ENCODE results near the gene NELL2.

NELL2 gene

DNA sequence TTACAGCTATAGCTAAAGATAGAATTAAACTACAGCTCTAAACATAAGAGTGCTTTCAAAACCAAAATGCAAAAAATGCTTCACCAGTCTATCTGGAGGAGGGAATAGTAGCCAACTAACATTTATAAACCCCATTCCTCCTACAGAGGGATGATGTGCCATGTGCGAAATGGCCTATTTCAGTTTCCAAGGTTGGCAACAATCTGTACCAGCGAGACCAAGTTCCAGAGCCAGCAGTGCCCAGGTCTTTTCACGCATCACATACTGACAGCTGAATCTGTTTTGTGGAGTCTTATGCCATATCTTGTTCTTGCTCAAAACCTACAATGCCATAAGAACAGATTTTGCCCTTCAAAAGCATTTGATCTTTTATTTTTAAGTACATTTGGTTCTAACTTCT, 24.5 kb downstream of the NELL2 start:
- CTCF ChIA-PET, result interaction anchor here (0.6 kb wide), 1 partner anchor 480 kb away, joined by 3 read pairs; no protein-coding TSS in a partner anchor
- TF ChIP-seq, protein P1, sequence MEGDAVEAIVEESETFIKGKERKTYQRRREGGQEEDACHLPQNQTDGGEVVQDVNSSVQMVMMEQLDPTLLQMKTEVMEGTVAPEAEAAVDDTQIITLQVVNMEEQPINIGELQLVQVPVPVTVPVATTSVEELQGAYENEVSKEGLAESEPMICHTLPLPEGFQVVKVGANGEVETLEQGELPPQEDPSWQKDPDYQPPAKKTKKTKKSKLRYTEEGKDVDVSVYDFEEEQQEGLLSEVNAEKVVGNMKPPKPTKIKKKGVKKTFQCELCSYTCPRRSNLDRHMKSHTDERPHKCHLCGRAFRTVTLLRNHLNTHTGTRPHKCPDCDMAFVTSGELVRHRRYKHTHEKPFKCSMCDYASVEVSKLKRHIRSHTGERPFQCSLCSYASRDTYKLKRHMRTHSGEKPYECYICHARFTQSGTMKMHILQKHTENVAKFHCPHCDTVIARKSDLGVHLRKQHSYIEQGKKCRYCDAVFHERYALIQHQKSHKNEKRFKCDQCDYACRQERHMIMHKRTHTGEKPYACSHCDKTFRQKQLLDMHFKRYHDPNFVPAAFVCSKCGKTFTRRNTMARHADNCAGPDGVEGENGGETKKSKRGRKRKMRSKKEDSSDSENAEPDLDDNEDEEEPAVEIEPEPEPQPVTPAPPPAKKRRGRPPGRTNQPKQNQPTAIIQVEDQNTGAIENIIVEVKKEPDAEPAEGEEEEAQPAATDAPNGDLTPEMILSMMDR (conservative IDR thresholded peaks at IDR 0.05; ENCODE audit: low read depth), result no peak
- no peak for DNase-seq (ENCODE audit: low spot score)
- H3K27ac ChIP-seq, result no peak overlapping the region
- POLR2A ChIA-PET (ENCODE audit: low non-redundant PET), result no interaction called here

DNA sequence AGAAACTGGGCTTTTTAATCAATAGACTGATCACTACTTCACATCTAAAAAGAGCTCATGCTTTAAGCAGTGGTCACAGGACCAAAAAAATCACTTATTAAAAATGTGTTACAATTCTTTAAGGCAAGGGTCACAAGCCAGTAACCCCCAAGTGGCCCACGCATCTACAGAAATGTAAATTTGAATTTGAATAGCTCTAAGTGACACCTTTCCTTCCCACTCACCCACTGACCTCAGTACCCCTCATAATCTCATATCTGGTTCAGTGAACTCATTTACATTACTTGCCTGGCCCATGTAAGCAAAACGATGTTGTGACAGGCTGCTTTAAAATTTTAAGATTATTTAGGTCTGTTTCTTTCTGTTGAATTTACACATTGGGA, 27.4 kb downstream of the NELL2 start:
- no peak overlapping the region for H3K27ac ChIP-seq
- TF ChIP-seq, protein P1 (conservative IDR thresholded peaks at IDR 0.05; ENCODE audit: low read depth), result no peak
- DNase-seq (ENCODE audit: low spot score), result no peak
- ChIA-PET POLR2A (ENCODE audit: low non-redundant PET) (no interaction called here), CTCF (no interaction called here)

DNA sequence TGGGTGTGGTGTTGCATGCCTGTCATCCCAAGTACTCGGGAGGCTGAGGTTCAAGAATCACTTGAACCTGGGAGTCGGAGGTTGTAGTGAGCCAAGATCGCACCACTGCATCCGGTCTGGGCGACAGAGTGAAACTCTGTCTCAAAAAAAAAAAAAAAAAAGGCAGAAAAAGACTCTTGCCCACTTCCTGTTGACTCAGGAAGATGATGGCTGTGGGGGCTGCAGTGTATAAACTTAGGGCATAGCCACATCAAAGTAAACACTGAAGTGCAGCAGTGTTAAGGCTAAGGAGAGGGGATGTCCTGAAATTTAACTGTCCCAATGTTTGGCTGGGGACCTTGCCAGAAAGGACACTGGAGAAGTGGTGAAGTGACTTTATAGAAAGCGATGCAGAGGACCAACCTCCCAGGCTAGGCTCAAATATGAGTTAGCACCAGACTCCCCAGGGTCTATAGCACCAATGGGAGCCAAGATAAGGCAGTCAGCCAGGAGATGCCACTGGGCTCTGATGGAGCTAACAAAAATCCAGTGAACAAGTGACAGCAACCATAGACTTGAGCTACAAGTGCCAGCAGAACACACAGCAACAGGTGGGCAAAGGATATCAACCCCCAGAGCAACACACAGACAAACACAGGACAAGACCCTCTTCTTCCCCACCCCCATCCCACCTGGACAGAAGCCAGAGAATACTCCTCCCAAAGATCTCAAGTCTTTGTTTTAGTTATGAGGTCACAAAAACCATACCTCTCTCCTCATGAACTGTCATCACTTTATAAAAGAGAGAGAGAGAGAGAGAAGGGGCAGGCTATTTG, 28.0 kb downstream of the NELL2 start:
- no peak overlapping the region for H3K27ac ChIP-seq
- no peak for DNase-seq (ENCODE audit: low spot score)
- ChIA-PET CTCF (no interaction called here), POLR2A (ENCODE audit: low non-redundant PET) (no interaction called here)
- TF ChIP-seq, protein P1 (conservative IDR thresholded peaks at IDR 0.05; ENCODE audit: low read depth), result no peak

DNA sequence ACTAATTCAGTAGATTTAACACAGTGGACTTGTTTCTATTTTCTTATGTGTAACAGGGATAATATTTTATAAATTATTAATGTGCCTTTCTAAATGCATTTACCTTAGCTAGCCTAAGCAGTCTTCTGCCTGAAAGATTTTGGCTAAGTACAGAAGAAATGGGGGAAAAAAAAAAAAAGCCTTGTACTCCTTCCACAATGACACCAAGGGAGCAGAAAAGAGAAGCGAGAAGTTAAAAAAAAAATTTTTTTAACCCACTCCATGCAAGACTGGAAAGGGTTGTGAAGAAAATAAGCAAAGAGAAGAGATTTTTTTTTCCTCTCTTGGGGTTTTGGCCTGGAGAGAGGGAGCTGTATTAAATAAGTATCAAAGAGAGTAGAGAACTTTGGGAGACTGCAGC, 28.7 kb downstream of the NELL2 start:
- H3K27ac ChIP-seq, result no peak overlapping the region
- TF ChIP-seq, protein P1 (conservative IDR thresholded peaks at IDR 0.05; ENCODE audit: low read depth), result no peak
- DNase-seq (ENCODE audit: low spot score), result no peak
- POLR2A ChIA-PET (ENCODE audit: low non-redundant PET), result no interaction called here
- CTCF ChIA-PET, result no interaction called here

DNA sequence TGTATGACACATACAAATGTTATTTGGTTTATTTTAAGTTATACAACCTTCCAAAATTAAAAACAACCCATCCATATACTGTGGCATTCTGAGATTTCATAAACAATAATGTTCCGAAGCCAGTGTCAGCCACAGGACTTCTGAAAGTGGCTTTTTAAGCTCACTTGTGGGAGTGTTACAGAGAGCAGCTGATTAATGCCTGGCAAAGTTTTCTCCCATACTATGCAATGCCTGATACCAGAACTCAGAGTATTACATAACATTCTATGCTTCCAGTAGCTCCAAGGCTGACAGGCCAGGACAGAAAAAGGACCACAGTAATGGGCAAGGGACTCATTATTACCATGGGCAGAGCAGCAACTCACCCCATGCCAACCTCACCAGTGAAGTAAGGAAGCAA, 29.3 kb downstream of the NELL2 start:
- TF ChIP-seq, protein P1 (conservative IDR thresholded peaks at IDR 0.05; ENCODE audit: low read depth), result no peak
- ChIA-PET POLR2A (ENCODE audit: low non-redundant PET) (no interaction called here), CTCF (interaction anchor here (0.7 kb wide), 1 partner anchor 909 kb away, joined by 3 read pairs; no protein-coding TSS in a partner anchor)

DNA sequence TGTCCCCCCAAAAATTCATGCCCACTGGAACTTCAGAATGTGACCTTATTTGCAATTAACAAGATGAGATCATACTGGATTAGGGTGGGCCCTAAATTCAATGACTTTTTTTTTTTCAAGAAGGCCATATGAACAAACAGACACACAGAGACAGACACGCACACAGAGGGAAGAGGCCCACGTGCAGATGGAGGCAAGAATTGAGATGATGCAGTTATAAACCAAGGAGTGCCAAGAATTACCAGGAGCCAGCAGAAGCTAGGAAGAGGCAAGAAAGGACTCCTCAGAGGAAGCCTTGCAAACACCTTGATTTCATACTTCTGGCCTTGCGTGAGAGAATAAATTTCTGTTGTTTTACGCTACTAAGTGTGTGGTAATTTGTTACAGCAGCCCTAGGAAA, 33.4 kb downstream of the NELL2 start:
- ChIA-PET POLR2A (ENCODE audit: low non-redundant PET) (no interaction called here), CTCF (no interaction called here)
- no peak for DNase-seq (ENCODE audit: low spot score)
- TF ChIP-seq, protein P1 (conservative IDR thresholded peaks at IDR 0.05; ENCODE audit: low read depth), result no peak
- no peak overlapping the region for H3K27ac ChIP-seq

More for the DNA sequence above, 29.3 kb downstream of the NELL2 start:
- no peak for DNase-seq (ENCODE audit: low spot score)
- H3K27ac ChIP-seq, result no peak overlapping the region
